Measurements from ENCODE around the gene SLC6A12.
A peak's percentile ranks its signal among the peaks of the same experiment; 100 is the strongest.
"Not testable (repeated sequence)": the region's sequence is repeated elsewhere in the genome, so short reads cannot be mapped to it uniquely, and the experiment has no call there.

Gene SLC6A12

DNA sequence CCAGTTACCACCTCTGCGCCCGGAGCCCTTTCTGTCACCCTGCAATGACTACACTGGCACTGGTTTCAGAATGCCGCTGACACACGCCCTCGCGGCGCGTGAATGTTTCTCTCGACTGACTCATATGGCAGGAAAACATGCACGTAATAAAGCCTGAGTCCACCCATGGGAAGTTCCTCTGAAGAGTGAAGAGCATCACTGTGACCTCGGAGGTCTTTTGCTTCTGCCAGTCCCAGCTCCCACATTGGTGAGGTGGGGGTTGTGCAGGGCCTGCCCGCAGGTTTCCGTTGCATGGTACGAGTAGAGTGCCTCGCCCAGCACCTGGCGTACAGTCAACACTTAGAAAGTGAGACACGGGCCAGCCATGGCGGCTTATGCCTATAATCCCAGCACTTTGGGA lies 11.1 kb upstream of the SLC6A12 start:
- no peaks in the 10 kb centered on the region for H3K9me3 ChIP-seq (ENCODE audit: control insufficient read depth, insufficient read depth, low read length)
- no peaks in the 10 kb centered on the region for H3K27me3 ChIP-seq (ENCODE audit: control insufficient read depth, insufficient read depth, low read length)
- H3K9ac ChIP-seq (ENCODE audit: low read depth, low read length): no peak overlapping the region
- no peak overlapping the region for H3K27ac ChIP-seq (ENCODE audit: low read depth, low read length)
- H3K4me3 ChIP-seq (ENCODE audit: low read depth, low read length): no peak overlapping the region
- H3K4me1 ChIP-seq (ENCODE audit: control insufficient read depth, insufficient read depth, low read length): no peaks in the 10 kb centered on the region
- H3K36me3 ChIP-seq (ENCODE audit: control insufficient read depth, insufficient read depth, low read length): no peaks in the 10 kb centered on the region

DNA sequence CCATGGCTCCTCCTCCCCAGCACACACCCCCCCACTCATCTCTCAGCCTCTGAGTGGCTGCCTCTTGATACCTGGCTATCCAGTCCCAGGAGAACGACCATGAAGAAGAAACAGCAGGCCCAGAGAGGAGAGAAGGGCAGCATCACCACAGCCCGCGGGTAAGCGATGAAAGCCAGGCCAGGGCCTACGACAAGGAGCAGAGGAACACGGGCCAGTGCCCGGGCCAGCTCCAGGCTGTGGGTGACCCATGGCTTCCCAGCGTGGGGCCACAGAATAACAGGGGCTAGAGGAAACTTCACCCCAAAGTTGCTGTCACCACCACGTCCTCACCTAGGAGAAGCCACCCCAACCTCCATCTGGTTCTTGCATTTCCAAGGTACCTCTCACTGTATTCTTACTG lies 10.4 kb upstream of the SLC6A12 start:
- H3K27me3 ChIP-seq (ENCODE audit: control insufficient read depth, insufficient read depth, low read length): no peaks in the 10 kb centered on the region

DNA sequence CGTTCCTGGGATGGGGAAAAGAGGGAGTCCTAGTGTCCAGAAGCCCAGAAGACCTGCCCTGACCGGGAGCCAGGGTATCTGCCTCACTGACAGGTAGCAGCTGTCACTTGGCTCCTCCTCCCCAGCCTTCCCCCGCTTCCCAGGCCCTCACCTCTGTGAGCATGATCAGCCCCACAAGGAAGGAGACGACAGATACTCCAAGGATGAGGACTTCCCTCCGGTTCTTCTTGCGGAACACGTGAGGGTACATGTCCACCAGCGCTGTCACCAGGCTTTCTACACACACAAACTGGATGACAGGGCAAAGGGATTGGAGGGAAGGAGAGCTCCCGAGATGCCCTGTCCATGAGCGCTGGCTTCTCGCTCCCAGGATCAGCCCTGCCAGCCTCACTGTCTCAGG lies 9.9 kb upstream of the SLC6A12 start:
- H3K27ac ChIP-seq (ENCODE audit: low read depth, low read length): no peak overlapping the region

More for the DNA sequence above, 10.4 kb upstream of the SLC6A12 start:
- Histone ChIP-seq H3K27ac (ENCODE audit: low read depth, low read length) (no peak overlapping the region), H3K9ac (ENCODE audit: low read depth, low read length) (no peak overlapping the region), H3K4me1 (ENCODE audit: control insufficient read depth, insufficient read depth, low read length) (no peaks in the 10 kb centered on the region), H3K9me3 (ENCODE audit: control insufficient read depth, insufficient read depth, low read length) (no peaks in the 10 kb centered on the region), H3K4me3 (ENCODE audit: low read depth, low read length) (no peak overlapping the region), H3K36me3 (ENCODE audit: control insufficient read depth, insufficient read depth, low read length) (no peaks in the 10 kb centered on the region)

DNA sequence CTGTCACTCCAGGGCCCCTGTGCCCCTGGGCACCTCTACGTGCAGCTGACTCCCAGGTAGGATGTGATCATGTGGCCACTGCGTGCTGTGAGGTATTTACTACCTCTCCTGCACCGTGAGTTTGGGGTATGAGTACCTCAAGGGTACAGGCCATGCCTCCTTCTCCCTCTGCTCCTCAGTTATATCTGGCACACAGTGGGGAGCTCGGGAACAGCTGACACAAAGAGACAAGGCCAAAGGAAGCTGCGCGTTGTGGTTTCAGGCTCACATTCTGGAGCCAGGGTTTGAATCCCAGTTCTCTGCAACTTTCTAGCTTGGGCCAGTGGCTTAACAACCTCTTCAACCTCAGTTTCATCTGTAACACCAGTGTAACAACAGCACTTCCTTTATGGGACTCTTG lies 7.8 kb upstream of the SLC6A12 start:
- Histone ChIP-seq H3K36me3 (ENCODE audit: control insufficient read depth, insufficient read depth, low read length) (no peaks in the 10 kb centered on the region), H3K27me3 (ENCODE audit: control insufficient read depth, insufficient read depth, low read length) (no peaks in the 10 kb centered on the region), H3K4me3 (ENCODE audit: low read depth, low read length) (no peak overlapping the region), H3K27ac (ENCODE audit: low read depth, low read length) (no peak overlapping the region), H3K9me3 (ENCODE audit: control insufficient read depth, insufficient read depth, low read length) (no peaks in the 10 kb centered on the region), H3K4me1 (ENCODE audit: control insufficient read depth, insufficient read depth, low read length) (no peaks in the 10 kb centered on the region), H3K9ac (ENCODE audit: low read depth, low read length) (no peak overlapping the region)

More for the DNA sequence above, 9.9 kb upstream of the SLC6A12 start:
- Histone ChIP-seq H3K4me1 (ENCODE audit: control insufficient read depth, insufficient read depth, low read length) (no peaks in the 10 kb centered on the region), H3K9me3 (ENCODE audit: control insufficient read depth, insufficient read depth, low read length) (no peaks in the 10 kb centered on the region), H3K4me3 (ENCODE audit: low read depth, low read length) (no peak overlapping the region), H3K36me3 (ENCODE audit: control insufficient read depth, insufficient read depth, low read length) (no peaks in the 10 kb centered on the region), H3K27me3 (ENCODE audit: control insufficient read depth, insufficient read depth, low read length) (no peaks in the 10 kb centered on the region), H3K9ac (ENCODE audit: low read depth, low read length) (no peak overlapping the region)

DNA sequence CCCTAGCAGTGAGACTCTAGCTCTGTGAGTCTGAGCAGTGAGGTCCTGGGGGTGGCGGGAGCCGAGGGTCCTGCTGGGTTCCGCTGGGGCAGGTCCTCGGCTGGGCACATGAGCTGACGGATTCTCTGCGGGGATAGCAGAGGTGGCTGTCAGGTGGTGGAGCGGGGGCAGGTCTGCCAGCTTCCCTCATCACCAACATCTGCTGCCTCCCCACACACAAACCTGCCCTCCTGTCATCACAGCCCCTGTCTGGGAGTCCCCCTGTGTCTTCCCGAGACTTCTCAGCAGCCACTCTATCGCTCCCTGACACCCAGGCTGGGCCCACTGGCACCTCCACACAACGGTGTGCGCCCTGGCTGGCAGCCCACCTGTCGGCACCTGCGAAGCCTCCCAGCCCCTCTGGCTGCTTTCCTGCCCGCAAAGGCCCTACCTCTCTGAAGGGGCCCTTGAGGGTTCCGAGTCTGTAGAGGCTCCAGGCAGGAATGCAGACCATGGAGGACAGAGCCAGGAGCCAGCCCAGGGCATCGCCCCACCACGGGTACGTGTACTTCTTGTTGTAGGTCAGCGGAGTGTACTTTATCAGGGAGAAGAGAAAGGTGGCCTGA lies 7.1 kb upstream of the SLC6A12 start:
- Histone ChIP-seq H3K27me3 (ENCODE audit: control insufficient read depth, insufficient read depth, low read length) (no peaks in the 10 kb centered on the region), H3K27ac (ENCODE audit: low read depth, low read length) (no peak overlapping the region), H3K4me3 (ENCODE audit: low read depth, low read length) (no peak overlapping the region), H3K9me3 (ENCODE audit: control insufficient read depth, insufficient read depth, low read length) (no peaks in the 10 kb centered on the region), H3K4me1 (ENCODE audit: control insufficient read depth, insufficient read depth, low read length) (no peaks in the 10 kb centered on the region), H3K9ac (ENCODE audit: low read depth, low read length) (no peak overlapping the region), H3K36me3 (ENCODE audit: control insufficient read depth, insufficient read depth, low read length) (no peaks in the 10 kb centered on the region)

DNA sequence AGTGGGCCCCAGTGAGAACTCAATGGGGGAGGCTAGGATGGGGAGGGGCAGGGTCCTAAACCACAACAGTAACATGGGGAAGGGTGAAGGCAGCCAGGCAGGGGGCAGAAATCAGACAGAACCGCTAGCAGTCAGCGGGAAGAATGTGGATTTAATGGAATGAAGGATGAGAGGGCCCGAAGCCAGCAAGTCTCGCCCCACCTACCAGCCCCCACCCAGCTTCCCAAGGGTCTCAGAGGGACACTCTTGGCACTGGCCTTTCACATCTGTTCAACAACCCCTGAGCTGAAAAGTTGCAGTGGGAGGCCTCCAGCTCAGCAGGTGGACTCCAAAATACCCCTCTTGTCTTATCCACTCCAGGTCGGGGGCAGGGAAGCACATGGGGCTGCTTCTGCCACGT lies 6.5 kb upstream of the SLC6A12 start:
- peaks cover under 1% of the 10 kb centered on the region; the same call in 1 of the 2 replicates for H3K27me3 ChIP-seq (ENCODE audit: control insufficient read depth, insufficient read depth, low read length)
- no peak overlapping the region for H3K4me3 ChIP-seq (ENCODE audit: low read depth, low read length)
- no peaks in the 10 kb centered on the region for H3K9me3 ChIP-seq (ENCODE audit: control insufficient read depth, insufficient read depth, low read length)
- H3K27ac ChIP-seq (ENCODE audit: low read depth, low read length): no peak overlapping the region
- H3K36me3 ChIP-seq (ENCODE audit: control insufficient read depth, insufficient read depth, low read length): no peaks in the 10 kb centered on the region
- no peak overlapping the region for H3K9ac ChIP-seq (ENCODE audit: low read depth, low read length)
- no peaks in the 10 kb centered on the region for H3K4me1 ChIP-seq (ENCODE audit: control insufficient read depth, insufficient read depth, low read length)

DNA sequence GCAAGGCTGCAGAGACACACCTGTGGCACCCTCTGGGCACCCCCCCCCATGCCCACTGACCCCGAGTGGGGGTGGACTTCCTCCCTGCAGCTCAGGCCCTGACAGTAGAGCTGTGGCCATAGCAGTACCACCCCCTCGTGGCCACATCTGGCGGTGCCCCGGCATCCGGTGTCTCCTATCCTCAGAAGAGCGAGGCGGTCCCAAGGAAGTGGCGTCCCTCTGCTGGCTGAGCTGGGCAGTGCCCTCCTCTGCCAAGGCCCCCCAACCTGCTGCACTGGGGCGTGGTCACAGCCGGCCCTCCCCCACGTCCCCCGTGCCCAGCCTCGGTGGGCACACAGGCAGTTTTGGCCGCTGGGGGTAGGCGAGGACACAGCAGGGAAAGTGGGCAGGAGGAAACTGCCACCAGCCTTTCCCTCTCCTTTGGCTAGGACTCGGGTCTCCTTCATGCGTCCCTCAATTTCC lies 6.0 kb upstream of the SLC6A12 start:
- Histone ChIP-seq H3K27ac (ENCODE audit: low read depth, low read length) (no peak overlapping the region), H3K4me3 (ENCODE audit: low read depth, low read length) (peak overlapping the region; percentile 35; the same call in 1 of the 2 replicates), H3K4me1 (ENCODE audit: control insufficient read depth, insufficient read depth, low read length) (no peaks in the 10 kb centered on the region), H3K9me3 (ENCODE audit: control insufficient read depth, insufficient read depth, low read length) (no peaks in the 10 kb centered on the region), H3K36me3 (ENCODE audit: control insufficient read depth, insufficient read depth, low read length) (no peaks in the 10 kb centered on the region), H3K27me3 (ENCODE audit: control insufficient read depth, insufficient read depth, low read length) (peaks cover 2% of the 10 kb centered on the region; the same call in 1 of the 2 replicates), H3K9ac (ENCODE audit: low read depth, low read length) (no peak overlapping the region)

DNA sequence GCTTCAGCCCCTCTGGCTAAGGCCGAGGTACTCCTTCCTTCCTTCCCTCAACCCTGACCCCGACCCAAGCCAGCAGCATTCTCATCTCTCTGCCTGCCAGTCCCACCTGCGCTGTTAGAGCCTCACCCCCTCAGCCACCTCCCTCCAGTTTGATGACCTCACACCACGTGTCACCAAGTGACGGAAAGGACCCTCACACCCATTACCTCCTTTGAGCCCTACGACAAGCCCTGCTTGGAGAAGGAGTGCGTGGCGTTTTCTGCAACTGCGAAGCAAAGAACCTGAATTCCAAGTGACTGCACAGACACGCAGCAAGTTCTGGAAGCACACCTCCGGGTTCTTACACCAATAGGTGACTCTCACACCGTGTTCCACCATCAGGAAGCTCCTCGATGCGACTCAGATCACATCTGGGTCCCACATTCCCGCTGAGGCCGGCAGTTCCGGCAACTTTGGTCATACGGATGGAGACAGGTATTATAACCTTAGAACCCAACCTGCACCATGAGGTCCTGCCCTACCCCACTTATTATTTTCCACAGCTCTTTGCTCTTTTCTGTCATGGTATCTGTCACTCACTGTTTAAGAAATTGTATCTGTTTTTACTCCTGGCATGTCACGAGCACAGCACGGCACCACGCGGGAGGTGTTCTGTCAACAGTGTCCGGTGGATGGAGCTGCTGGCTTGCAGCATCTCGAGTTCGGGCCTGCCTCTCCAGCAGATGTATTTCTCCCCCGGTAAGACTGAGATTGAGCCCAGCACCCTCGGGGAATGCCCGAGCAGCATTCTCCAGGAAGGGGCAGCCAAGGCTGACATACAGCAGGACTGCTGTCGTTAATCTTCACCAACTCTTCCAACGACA lies 5.0 kb upstream of the SLC6A12 start:
- Histone ChIP-seq H3K36me3 (ENCODE audit: control insufficient read depth, insufficient read depth, low read length) (no peaks in the 10 kb centered on the region), H3K4me1 (ENCODE audit: control insufficient read depth, insufficient read depth, low read length) (peaks cover 3% of the 10 kb centered on the region), H3K9ac (ENCODE audit: low read depth, low read length) (no peak overlapping the region), H3K27me3 (ENCODE audit: control insufficient read depth, insufficient read depth, low read length) (peaks cover 7% of the 10 kb centered on the region; the same call in 1 of the 2 replicates), H3K4me3 (ENCODE audit: low read depth, low read length) (no peak overlapping the region), H3K9me3 (ENCODE audit: control insufficient read depth, insufficient read depth, low read length) (no peaks in the 10 kb centered on the region), H3K27ac (ENCODE audit: low read depth, low read length) (no peak overlapping the region)

DNA sequence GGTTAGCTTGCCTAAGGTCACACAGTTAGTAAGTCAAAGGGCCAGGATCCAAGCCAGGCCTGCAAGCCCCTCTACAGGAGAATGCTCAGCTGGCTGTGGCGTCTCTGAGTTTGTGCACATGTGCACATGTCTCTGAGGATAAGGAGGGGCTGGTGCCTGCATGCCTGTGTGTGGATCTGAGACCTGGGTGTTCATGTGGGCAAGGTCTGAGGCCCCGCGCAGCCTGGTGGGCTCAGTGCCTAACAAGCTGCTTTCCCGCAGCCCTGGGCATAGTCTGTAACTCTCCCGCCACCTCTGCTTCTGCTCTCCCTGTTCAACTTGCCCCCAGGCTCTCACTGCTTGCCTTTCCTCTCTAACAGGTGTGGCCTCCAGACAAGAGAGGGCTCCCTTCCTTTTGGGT lies 4.3 kb upstream of the SLC6A12 start:
- H3K4me1 ChIP-seq (ENCODE audit: control insufficient read depth, insufficient read depth, low read length): peaks cover 8% of the 10 kb centered on the region
- no peaks in the 10 kb centered on the region for H3K36me3 ChIP-seq (ENCODE audit: control insufficient read depth, insufficient read depth, low read length)
- H3K27ac ChIP-seq (ENCODE audit: low read depth, low read length): no peak overlapping the region
- H3K4me3 ChIP-seq (ENCODE audit: low read depth, low read length): no peak overlapping the region
- no peaks in the 10 kb centered on the region for H3K9me3 ChIP-seq (ENCODE audit: control insufficient read depth, insufficient read depth, low read length)
- H3K9ac ChIP-seq (ENCODE audit: low read depth, low read length): no peak overlapping the region
- peaks cover 15% of the 10 kb centered on the region for H3K27me3 ChIP-seq (ENCODE audit: control insufficient read depth, insufficient read depth, low read length)

DNA sequence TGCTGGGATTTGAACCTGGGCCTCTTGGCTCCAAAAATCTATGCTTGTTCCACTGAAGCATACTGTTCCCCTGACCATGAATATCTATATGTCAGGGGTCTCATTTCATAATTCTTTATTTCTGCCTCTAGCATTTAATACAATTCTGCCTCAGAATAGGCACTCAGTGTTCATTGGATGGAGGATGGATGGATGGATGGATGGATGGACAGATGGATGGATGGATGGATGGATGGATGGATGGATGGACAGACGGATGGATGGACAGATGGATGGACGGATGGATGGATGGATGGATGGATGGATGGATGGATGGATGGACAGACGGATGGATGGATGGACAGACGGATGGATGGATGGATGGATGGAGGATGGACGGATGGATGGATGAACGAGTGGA lies 3.1 kb upstream of the SLC6A12 start:
- not testable (repeated sequence) for H3K9ac ChIP-seq (ENCODE audit: low read depth, low read length); H3K36me3 ChIP-seq (ENCODE audit: control insufficient read depth, insufficient read depth, low read length); H3K9me3 ChIP-seq (ENCODE audit: control insufficient read depth, insufficient read depth, low read length); H3K4me3 ChIP-seq (ENCODE audit: low read depth, low read length); H3K27ac ChIP-seq (ENCODE audit: low read depth, low read length)
- H3K27me3 ChIP-seq (ENCODE audit: control insufficient read depth, insufficient read depth, low read length): peaks cover 26% of the 10 kb centered on the region
- peaks cover 16% of the 10 kb centered on the region for H3K4me1 ChIP-seq (ENCODE audit: control insufficient read depth, insufficient read depth, low read length)

DNA sequence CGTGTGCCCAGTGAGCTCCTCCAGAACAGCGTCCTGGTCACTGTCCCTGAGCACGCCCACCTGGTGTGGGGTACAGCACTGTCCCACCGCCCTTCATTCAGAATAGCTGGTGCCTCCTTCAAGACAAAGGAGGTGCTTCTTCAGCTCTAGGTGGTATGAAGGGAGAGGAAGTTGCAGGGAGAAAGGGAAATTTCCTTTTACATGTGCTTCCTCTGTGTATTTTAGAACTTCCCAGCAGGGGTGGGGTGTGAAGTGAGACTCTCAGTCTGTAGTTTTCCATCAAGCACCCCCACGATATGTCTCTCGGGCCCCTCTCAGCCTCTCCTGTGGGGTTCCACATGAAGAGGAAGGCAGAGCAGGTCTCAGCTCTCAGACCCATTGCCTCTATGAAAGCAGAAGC lies 1.2 kb upstream of the SLC6A12 start:
- Histone ChIP-seq H3K27me3 (ENCODE audit: control insufficient read depth, insufficient read depth, low read length) (peaks cover 46% of the 10 kb centered on the region), H3K9ac (ENCODE audit: low read depth, low read length) (no peak overlapping the region), H3K4me3 (ENCODE audit: low read depth, low read length) (no peak overlapping the region), H3K36me3 (ENCODE audit: control insufficient read depth, insufficient read depth, low read length) (no peaks in the 10 kb centered on the region), H3K9me3 (ENCODE audit: control insufficient read depth, insufficient read depth, low read length) (no peaks in the 10 kb centered on the region), H3K27ac (ENCODE audit: low read depth, low read length) (no peak overlapping the region), H3K4me1 (ENCODE audit: control insufficient read depth, insufficient read depth, low read length) (peaks cover 16% of the 10 kb centered on the region)

Measured in HUES48 (cell line).